ENCODE results near the gene TBC1D13. TPM values are rescaled to one million over a fixed set of nuclear protein-coding genes. Genes with fewer than 3 reads are reported as not detected.

The TBC1D13 gene
- total RNA-seq, 1 donor from 2014 or later: 21.2 TPM

GRCh38 chr9:128818839-128819715 is 32.0 kb downstream of the TBC1D13 start:
- H3K4me1 Mint-ChIP-seq (ENCODE audit: low read depth): peaks cover 14% of the 10 kb centered on the region
- DNase-seq (ENCODE audit: low spot score): peak; percentile 39
- intact Hi-C loops (cut with micrococcal nuclease): loop anchor here (1.0 to 5.0 kb wide), 13 partner anchors 10 to 362 kb away; partner anchors contain the start of genes DOLK, GLE1, LRRC8A and MIGA2
- peak overlapping the region; percentile 88 for H3K4me3 Mint-ChIP-seq
- peaks cover 16% of the 10 kb centered on the region for H3K36me3 Mint-ChIP-seq (ENCODE audit: low read depth)
- no peaks in the 10 kb centered on the region for H3K9me3 Mint-ChIP-seq
- no peaks in the 10 kb centered on the region for H3K27me3 Mint-ChIP-seq (ENCODE audit: insufficient read depth)
- H3K27ac Mint-ChIP-seq: peak overlapping the region; percentile 79

- Mint-ChIP-seq H3K27ac (no peak overlapping the region), H3K4me3 (peak overlapping the region; percentile 88), H3K9me3 (no peaks in the 10 kb centered on the region), H3K27me3 (ENCODE audit: insufficient read depth) (no peaks in the 10 kb centered on the region), H3K4me1 (ENCODE audit: low read depth) (peaks cover 14% of the 10 kb centered on the region), H3K36me3 (ENCODE audit: low read depth) (peaks cover 22% of the 10 kb centered on the region)
- no peak for DNase-seq (ENCODE audit: low spot score)
- intact Hi-C loops (cut with micrococcal nuclease): loop anchor here (2.0 to 5.0 kb wide), 4 partner anchors 131 to 363 kb away; partner anchors contain the start of genes ODF2, SET and SH3GLB2
Observed at GRCh38 chr9:128819716-128820664, 32.9 kb downstream of the TBC1D13 start.

GRCh38 chr9:128820665-128821583 is 33.9 kb downstream of the TBC1D13 start:
- H3K27ac Mint-ChIP-seq: no peak overlapping the region
- H3K9me3 Mint-ChIP-seq: no peaks in the 10 kb centered on the region
- peaks cover 24% of the 10 kb centered on the region for H3K36me3 Mint-ChIP-seq (ENCODE audit: low read depth)
- H3K27me3 Mint-ChIP-seq (ENCODE audit: insufficient read depth): no peaks in the 10 kb centered on the region
- intact Hi-C loops (cut with micrococcal nuclease): no loop called here
- peak overlapping the region; percentile 88 for H3K4me3 Mint-ChIP-seq
- DNase-seq (ENCODE audit: low spot score): no peak
- peaks cover 14% of the 10 kb centered on the region for H3K4me1 Mint-ChIP-seq (ENCODE audit: low read depth)

GRCh38 chr9:128821584-128822406 is 34.7 kb downstream of the TBC1D13 start:
- intact Hi-C loops (cut with micrococcal nuclease): no loop called here
- H3K4me1 Mint-ChIP-seq (ENCODE audit: low read depth): peaks cover 14% of the 10 kb centered on the region
- DNase-seq (ENCODE audit: low spot score): no peak
- H3K27ac Mint-ChIP-seq: no peak overlapping the region
- no peaks in the 10 kb centered on the region for H3K9me3 Mint-ChIP-seq
- no peak overlapping the region for H3K4me3 Mint-ChIP-seq
- H3K27me3 Mint-ChIP-seq (ENCODE audit: insufficient read depth): no peaks in the 10 kb centered on the region
- peaks cover 24% of the 10 kb centered on the region for H3K36me3 Mint-ChIP-seq (ENCODE audit: low read depth)

- peaks cover 30% of the 10 kb centered on the region for H3K36me3 Mint-ChIP-seq (ENCODE audit: low read depth)
- H3K9me3 Mint-ChIP-seq: no peaks in the 10 kb centered on the region
- no peaks in the 10 kb centered on the region for H3K27me3 Mint-ChIP-seq (ENCODE audit: insufficient read depth)
- peak overlapping the region; percentile 78 for H3K27ac Mint-ChIP-seq
- intact Hi-C loops (cut with micrococcal nuclease): no loop called here
- peaks cover 21% of the 10 kb centered on the region for H3K4me1 Mint-ChIP-seq (ENCODE audit: low read depth)
- H3K4me3 Mint-ChIP-seq: no peak overlapping the region
- DNase-seq (ENCODE audit: low spot score): no peak
Observed at GRCh38 chr9:128822407-128823042, 35.5 kb downstream of the TBC1D13 start.

GRCh38 chr9:128823362-128823902 is 36.4 kb downstream of the TBC1D13 start:
- H3K4me3 Mint-ChIP-seq: no peak overlapping the region
- no peaks in the 10 kb centered on the region for H3K27me3 Mint-ChIP-seq (ENCODE audit: insufficient read depth)
- H3K4me1 Mint-ChIP-seq (ENCODE audit: low read depth): peaks cover 29% of the 10 kb centered on the region
- intact Hi-C loops (cut with micrococcal nuclease): no loop called here
- H3K9me3 Mint-ChIP-seq: no peaks in the 10 kb centered on the region
- peaks cover 34% of the 10 kb centered on the region for H3K36me3 Mint-ChIP-seq (ENCODE audit: low read depth)
- DNase-seq (ENCODE audit: low spot score): no peak
- H3K27ac Mint-ChIP-seq: no peak overlapping the region

- Mint-ChIP-seq H3K4me1 (ENCODE audit: low read depth) (peaks cover 34% of the 10 kb centered on the region), H3K36me3 (ENCODE audit: low read depth) (peaks cover 40% of the 10 kb centered on the region), H3K4me3 (no peak overlapping the region), H3K27ac (no peak overlapping the region), H3K27me3 (ENCODE audit: insufficient read depth) (no peaks in the 10 kb centered on the region), H3K9me3 (no peaks in the 10 kb centered on the region)
- no peak for DNase-seq (ENCODE audit: low spot score)
- intact Hi-C loops (cut with micrococcal nuclease): no loop called here
Observed at GRCh38 chr9:128823903-128824406, 36.9 kb downstream of the TBC1D13 start.

GRCh38 chr9:128824911-128825310 is 37.9 kb downstream of the TBC1D13 start:
- H3K27ac Mint-ChIP-seq: no peak overlapping the region
- no peak for DNase-seq (ENCODE audit: low spot score)
- H3K9me3 Mint-ChIP-seq: no peaks in the 10 kb centered on the region
- intact Hi-C loops (cut with micrococcal nuclease): no loop called here
- H3K4me3 Mint-ChIP-seq: no peak overlapping the region
- peaks cover 42% of the 10 kb centered on the region for H3K36me3 Mint-ChIP-seq (ENCODE audit: low read depth)
- H3K4me1 Mint-ChIP-seq (ENCODE audit: low read depth): peaks cover 28% of the 10 kb centered on the region
- no peaks in the 10 kb centered on the region for H3K27me3 Mint-ChIP-seq (ENCODE audit: insufficient read depth)

GRCh38 chr9:128825923-128826700 is 39.1 kb downstream of the TBC1D13 start:
- Mint-ChIP-seq H3K27me3 (ENCODE audit: insufficient read depth) (no peaks in the 10 kb centered on the region), H3K4me3 (no peak overlapping the region), H3K4me1 (ENCODE audit: low read depth) (peaks cover 23% of the 10 kb centered on the region), H3K9me3 (no peaks in the 10 kb centered on the region), H3K36me3 (ENCODE audit: low read depth) (peaks cover 38% of the 10 kb centered on the region), H3K27ac (no peak overlapping the region)
- DNase-seq (ENCODE audit: low spot score): no peak
- intact Hi-C loops (cut with micrococcal nuclease): no loop called here

- no peak for DNase-seq (ENCODE audit: low spot score)
- Mint-ChIP-seq H3K36me3 (ENCODE audit: low read depth) (peaks cover 26% of the 10 kb centered on the region), H3K27ac (peak overlapping the region; percentile 88), H3K4me1 (ENCODE audit: low read depth) (peaks cover 23% of the 10 kb centered on the region), H3K9me3 (no peaks in the 10 kb centered on the region), H3K4me3 (peak overlapping the region; percentile 97), H3K27me3 (ENCODE audit: insufficient read depth) (no peaks in the 10 kb centered on the region)
- intact Hi-C loops (cut with micrococcal nuclease): loop anchor here (2.0 kb wide), 1 partner anchor 41 kb away; the partner anchor contains the start of gene TBC1D13
Observed at GRCh38 chr9:128828267-128828666, 41.2 kb downstream of the TBC1D13 start.
